Transverse colon (tissue), 4 donors: ENCODE measurements around the gene F2RL2.

Experiments used
- POLR2AphosphoS5 ChIP-seq, 3 donors: sonication (generic); formaldehyde crosslinking; IDR thresholded peaks; one replicate each; pipeline ENCODE4 v1.6.1; 2016; ENCODE audit warnings: antibody characterized with exemption in 3 of 3
- TF ChIP-seq, protein P1 (sequence below), 5 experiments: fragments of 200-600 bp in 3 of 5; fragments of 450-650 bp in 2 of 5; sonication (generic) in 3 of 5; IDR thresholded peaks; 1 replicate in 2 of 5; 2 replicates in 3 of 5; pipeline ENCODE4 v1.5.1; 2016 to 2017; ENCODE audit warnings: antibody characterized with exemption in 5 of 5, inconsistent platforms in 3 of 5, mild to moderate bottlenecking in 2 of 5, moderate library complexity in 1 of 5

DNA sequence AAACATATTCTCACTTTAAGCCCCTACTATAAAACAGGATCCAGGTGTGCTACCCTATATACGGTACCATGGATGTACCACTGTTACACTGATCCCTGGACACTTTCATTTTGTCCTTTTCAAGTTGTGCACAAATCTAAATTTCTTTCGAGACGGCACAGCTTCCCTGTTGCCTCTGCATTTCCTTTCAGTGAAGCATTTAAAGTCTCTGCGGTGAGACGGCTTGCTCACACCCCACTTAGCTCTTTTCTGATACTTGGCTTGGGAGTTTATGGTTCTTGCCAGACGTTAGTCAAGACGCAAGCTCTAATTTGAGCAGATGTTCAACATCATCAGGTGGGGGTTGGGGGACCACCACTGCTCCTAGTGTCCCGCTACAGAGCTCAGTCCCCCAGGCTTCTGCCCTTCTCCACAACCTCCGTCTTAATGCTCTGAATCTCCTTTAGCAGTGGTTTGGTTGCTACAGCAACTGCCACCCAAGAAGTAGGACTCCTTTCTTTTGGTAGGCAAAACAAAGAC is 15.8 kb downstream of the F2RL2 start:
- no peak for TF ChIP-seq POLR2AphosphoS5 (IDR thresholded peaks at IDR 0.05)
- TF ChIP-seq, protein P1, sequence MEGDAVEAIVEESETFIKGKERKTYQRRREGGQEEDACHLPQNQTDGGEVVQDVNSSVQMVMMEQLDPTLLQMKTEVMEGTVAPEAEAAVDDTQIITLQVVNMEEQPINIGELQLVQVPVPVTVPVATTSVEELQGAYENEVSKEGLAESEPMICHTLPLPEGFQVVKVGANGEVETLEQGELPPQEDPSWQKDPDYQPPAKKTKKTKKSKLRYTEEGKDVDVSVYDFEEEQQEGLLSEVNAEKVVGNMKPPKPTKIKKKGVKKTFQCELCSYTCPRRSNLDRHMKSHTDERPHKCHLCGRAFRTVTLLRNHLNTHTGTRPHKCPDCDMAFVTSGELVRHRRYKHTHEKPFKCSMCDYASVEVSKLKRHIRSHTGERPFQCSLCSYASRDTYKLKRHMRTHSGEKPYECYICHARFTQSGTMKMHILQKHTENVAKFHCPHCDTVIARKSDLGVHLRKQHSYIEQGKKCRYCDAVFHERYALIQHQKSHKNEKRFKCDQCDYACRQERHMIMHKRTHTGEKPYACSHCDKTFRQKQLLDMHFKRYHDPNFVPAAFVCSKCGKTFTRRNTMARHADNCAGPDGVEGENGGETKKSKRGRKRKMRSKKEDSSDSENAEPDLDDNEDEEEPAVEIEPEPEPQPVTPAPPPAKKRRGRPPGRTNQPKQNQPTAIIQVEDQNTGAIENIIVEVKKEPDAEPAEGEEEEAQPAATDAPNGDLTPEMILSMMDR (IDR thresholded peaks at IDR 0.05), result no peak
